HL-60 (cell line): Measurements from ENCODE around the gene BMX.

ENCODE experiments used
- CTCF ChIP-seq: IDR thresholded peaks from one replicate; pipeline ENCODE4 v1.5.1; 2011; ENCODE audit warnings: low read length, control low read depth, inconsistent platforms; ENCODE audit not compliant: insufficient read depth
- POLR2AphosphoS5 ChIP-seq: IDR thresholded peaks from 2 replicates; pipeline ENCODE4 v1.6.1; 2012; ENCODE audit warnings: low read depth
- TF ChIP-seq, protein P1 (sequence below): IDR thresholded peaks from 2 replicates; pipeline ENCODE4 v1.6.1; 2012; ENCODE audit warnings: low read depth; ENCODE audit not compliant: insufficient replicate concordance

- TF ChIP-seq CTCF (no peak), POLR2AphosphoS5 (no peak)
- TF ChIP-seq, protein P1, sequence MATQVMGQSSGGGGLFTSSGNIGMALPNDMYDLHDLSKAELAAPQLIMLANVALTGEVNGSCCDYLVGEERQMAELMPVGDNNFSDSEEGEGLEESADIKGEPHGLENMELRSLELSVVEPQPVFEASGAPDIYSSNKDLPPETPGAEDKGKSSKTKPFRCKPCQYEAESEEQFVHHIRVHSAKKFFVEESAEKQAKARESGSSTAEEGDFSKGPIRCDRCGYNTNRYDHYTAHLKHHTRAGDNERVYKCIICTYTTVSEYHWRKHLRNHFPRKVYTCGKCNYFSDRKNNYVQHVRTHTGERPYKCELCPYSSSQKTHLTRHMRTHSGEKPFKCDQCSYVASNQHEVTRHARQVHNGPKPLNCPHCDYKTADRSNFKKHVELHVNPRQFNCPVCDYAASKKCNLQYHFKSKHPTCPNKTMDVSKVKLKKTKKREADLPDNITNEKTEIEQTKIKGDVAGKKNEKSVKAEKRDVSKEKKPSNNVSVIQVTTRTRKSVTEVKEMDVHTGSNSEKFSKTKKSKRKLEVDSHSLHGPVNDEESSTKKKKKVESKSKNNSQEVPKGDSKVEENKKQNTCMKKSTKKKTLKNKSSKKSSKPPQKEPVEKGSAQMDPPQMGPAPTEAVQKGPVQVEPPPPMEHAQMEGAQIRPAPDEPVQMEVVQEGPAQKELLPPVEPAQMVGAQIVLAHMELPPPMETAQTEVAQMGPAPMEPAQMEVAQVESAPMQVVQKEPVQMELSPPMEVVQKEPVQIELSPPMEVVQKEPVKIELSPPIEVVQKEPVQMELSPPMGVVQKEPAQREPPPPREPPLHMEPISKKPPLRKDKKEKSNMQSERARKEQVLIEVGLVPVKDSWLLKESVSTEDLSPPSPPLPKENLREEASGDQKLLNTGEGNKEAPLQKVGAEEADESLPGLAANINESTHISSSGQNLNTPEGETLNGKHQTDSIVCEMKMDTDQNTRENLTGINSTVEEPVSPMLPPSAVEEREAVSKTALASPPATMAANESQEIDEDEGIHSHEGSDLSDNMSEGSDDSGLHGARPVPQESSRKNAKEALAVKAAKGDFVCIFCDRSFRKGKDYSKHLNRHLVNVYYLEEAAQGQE: no peak
Observed at GRCh38 chrX:15563056-15563455, 62.4 kb downstream of the BMX start.
